Activated CD4-positive, alpha-beta memory T cell treated with anti-CD3 and anti-CD28 coated beads for 36 hours (primary cell): ENCODE data around the gene PTPRE. TPM values are rescaled to one million over a fixed set of nuclear protein-coding genes. Genes with fewer than 3 reads are reported as not detected.

Experiments
- CTCF ChIA-PET: fragments of 350-600 bp; sonication (Branson Sonifier 250); formaldehyde crosslinking; loops from one replicate; lab custom pipeline; 2021; ENCODE audit warnings: antibody characterized with exemption, inconsistent platforms; lab: Charles Lee
- POLR2A ChIA-PET: fragments of 350-600 bp; sonication (Branson Sonifier 250); formaldehyde crosslinking; loops from one replicate; lab custom pipeline; 2021; ENCODE audit warnings: antibody characterized with exemption; lab: Charles Lee
- DNase-seq: peaks from one replicate; pipeline ENCODE4 v3.0.0-alpha.2; 2020
- H3K27ac Mint-ChIP-seq: one replicate; pipeline ENCODE4 v1.8.0; 2021; ENCODE audit warnings: mixed read lengths
- H3K27me3 Mint-ChIP-seq: one replicate; pipeline ENCODE4 v1.8.0; 2021; ENCODE audit warnings: mixed read lengths
- H3K36me3 Mint-ChIP-seq: one replicate; pipeline ENCODE4 v1.8.0; 2021; ENCODE audit warnings: mixed read lengths
- H3K4me1 Mint-ChIP-seq: one replicate; pipeline ENCODE4 v1.8.0; 2021; ENCODE audit warnings: low read depth, mixed read lengths
- H3K4me3 Mint-ChIP-seq: one replicate; pipeline ENCODE4 v1.8.0; 2021; ENCODE audit warnings: mild to moderate bottlenecking, mixed read lengths
- H3K9me3 Mint-ChIP-seq: one replicate; pipeline ENCODE4 v1.8.0; 2021; ENCODE audit warnings: mixed read lengths
- intact Hi-C: fragments of 100-400 bp; cut with micrococcal nuclease; formaldehyde crosslinking; loops from one replicate; pipeline ENCODE4 v1.15.1; 2023
- total RNA-seq, 2 experiments: library from RNA; stranded (reverse); gene quantifications; one replicate each; pipeline ENCODE4 v1.2.3, GENCODE V29; 2021

PTPRE gene
- total RNA-seq, 2 experiments from 2014 or later = 29.4 to 34.0 TPM

GRCh38 chr10:127972751-127973357 lies 66.0 kb downstream of the PTPRE start:
- intact Hi-C loops = no loop called here
- H3K27ac Mint-ChIP-seq = no peak overlapping the region
- CTCF ChIA-PET = interaction anchor here (1.0 to 1.1 kb wide), 2 partner anchors 39 to 66 kb away, joined by 3 to 4 read pairs; partner anchors contain the start of gene PTPRE

GRCh38 chr10:127973791-127974311 lies 66.9 kb downstream of the PTPRE start:
- ChIA-PET POLR2A (no interaction called here), CTCF (interaction anchor here (1.0 to 2.5 kb wide), 4 partner anchors 38 to 67 kb away, joined by 3 to 7 read pairs (median 4); partner anchors contain the start of gene PTPRE)
- Mint-ChIP-seq H3K36me3 (no peaks in the 10 kb centered on the region), H3K27me3 (peaks cover 31% of the 10 kb centered on the region), H3K27ac (no peak overlapping the region), H3K4me1 (peaks cover 5% of the 10 kb centered on the region), H3K9me3 (no peaks in the 10 kb centered on the region), H3K4me3 (no peak overlapping the region)
- intact Hi-C loops = no loop called here
- no peak for DNase-seq

More at GRCh38 chr10:127972751-127973357, 66.0 kb downstream of the PTPRE start:
- Mint-ChIP-seq H3K9me3 (no peaks in the 10 kb centered on the region), H3K4me3 (no peak overlapping the region), H3K4me1 (peaks cover 5% of the 10 kb centered on the region), H3K36me3 (no peaks in the 10 kb centered on the region), H3K27me3 (peaks cover 31% of the 10 kb centered on the region)
- POLR2A ChIA-PET = no interaction called here
- DNase-seq = no peak

GRCh38 chr10:127974911-127975310 lies 68.0 kb downstream of the PTPRE start:
- Mint-ChIP-seq H3K36me3 (no peaks in the 10 kb centered on the region), H3K4me1 (peaks cover 5% of the 10 kb centered on the region), H3K27me3 (peaks cover 31% of the 10 kb centered on the region), H3K27ac (no peak overlapping the region), H3K4me3 (no peak overlapping the region), H3K9me3 (peaks cover 7% of the 10 kb centered on the region)
- ChIA-PET CTCF (interaction anchor here (1.0 to 2.5 kb wide), 3 partner anchors 37 to 94 kb away, joined by 3 to 7 read pairs (median 4); partner anchors contain the start of gene PTPRE), POLR2A (interaction anchor here (0.7 kb wide), 1 partner anchor 29 kb away, joined by 3 read pairs; no protein-coding TSS in a partner anchor)
- intact Hi-C loops = no loop called here
- no peak for DNase-seq

GRCh38 chr10:127976286-127976685 lies 69.4 kb downstream of the PTPRE start:
- DNase-seq = no peak
- intact Hi-C loops = no loop called here
- Mint-ChIP-seq H3K4me3 (no peak overlapping the region), H3K27me3 (peaks cover 28% of the 10 kb centered on the region), H3K9me3 (peaks cover 17% of the 10 kb centered on the region), H3K36me3 (no peaks in the 10 kb centered on the region), H3K27ac (no peak overlapping the region), H3K4me1 (peaks cover 5% of the 10 kb centered on the region)
- ChIA-PET CTCF (interaction anchor here (1.3 to 2.5 kb wide), 2 partner anchors 35 to 69 kb away, joined by 3 to 7 read pairs; partner anchors contain the start of gene PTPRE), POLR2A (no interaction called here)

- peaks cover 5% of the 10 kb centered on the region for H3K4me1 Mint-ChIP-seq
- H3K9me3 Mint-ChIP-seq = peaks cover 17% of the 10 kb centered on the region
- CTCF ChIA-PET = interaction anchor here (1.3 to 2.5 kb wide), 2 partner anchors 35 to 70 kb away, joined by 3 to 7 read pairs; partner anchors contain the start of gene PTPRE
- no peaks in the 10 kb centered on the region for H3K36me3 Mint-ChIP-seq
- peaks cover 28% of the 10 kb centered on the region for H3K27me3 Mint-ChIP-seq
- POLR2A ChIA-PET = no interaction called here
- no peak for DNase-seq
- intact Hi-C loops = no loop called here
- H3K27ac Mint-ChIP-seq = no peak overlapping the region
- H3K4me3 Mint-ChIP-seq = no peak overlapping the region
Measured at GRCh38 chr10:127976701-127977356, 69.9 kb downstream of the PTPRE start.

GRCh38 chr10:127977357-127978009 lies 70.6 kb downstream of the PTPRE start:
- Mint-ChIP-seq H3K4me1 (peaks cover 5% of the 10 kb centered on the region), H3K27ac (no peak overlapping the region), H3K9me3 (peaks cover 17% of the 10 kb centered on the region), H3K4me3 (no peak overlapping the region), H3K36me3 (no peaks in the 10 kb centered on the region), H3K27me3 (peaks cover 24% of the 10 kb centered on the region)
- intact Hi-C loops = no loop called here
- ChIA-PET POLR2A (no interaction called here), CTCF (interaction anchor here (1.3 kb wide), 1 partner anchor 34 kb away, joined by 3 read pairs; no protein-coding TSS in a partner anchor)
- peak; percentile 47 for DNase-seq

GRCh38 chr10:127978481-127978880 lies 71.6 kb downstream of the PTPRE start:
- H3K4me3 Mint-ChIP-seq = no peak overlapping the region

GRCh38 chr10:127979045-127979444 lies 72.1 kb downstream of the PTPRE start:
- ChIA-PET CTCF (no interaction called here), POLR2A (no interaction called here)
- intact Hi-C loops = no loop called here
- Mint-ChIP-seq H3K27me3 (peaks cover 22% of the 10 kb centered on the region), H3K4me3 (no peak overlapping the region), H3K9me3 (peaks cover 17% of the 10 kb centered on the region), H3K4me1 (peaks cover 10% of the 10 kb centered on the region), H3K27ac (no peak overlapping the region), H3K36me3 (no peaks in the 10 kb centered on the region)
- no peak for DNase-seq

More at GRCh38 chr10:127978481-127978880, 71.6 kb downstream of the PTPRE start:
- Mint-ChIP-seq H3K27me3 (peaks cover 21% of the 10 kb centered on the region), H3K36me3 (no peaks in the 10 kb centered on the region), H3K4me1 (peaks cover 7% of the 10 kb centered on the region), H3K9me3 (peaks cover 17% of the 10 kb centered on the region), H3K27ac (no peak overlapping the region)
- POLR2A ChIA-PET = no interaction called here
- CTCF ChIA-PET = no interaction called here
- DNase-seq = no peak
- intact Hi-C loops = no loop called here

GRCh38 chr10:127979566-127979965 lies 72.7 kb downstream of the PTPRE start:
- Mint-ChIP-seq H3K27me3 (peaks cover 17% of the 10 kb centered on the region), H3K27ac (no peak overlapping the region), H3K36me3 (no peaks in the 10 kb centered on the region), H3K4me1 (peaks cover 10% of the 10 kb centered on the region), H3K9me3 (peaks cover 17% of the 10 kb centered on the region), H3K4me3 (no peak overlapping the region)
- intact Hi-C loops = no loop called here
- POLR2A ChIA-PET = no interaction called here
- no peak for DNase-seq
- CTCF ChIA-PET = no interaction called here

- Mint-ChIP-seq H3K4me1 (peaks cover 15% of the 10 kb centered on the region), H3K9me3 (peaks cover 17% of the 10 kb centered on the region), H3K27ac (no peak overlapping the region), H3K27me3 (peaks cover 8% of the 10 kb centered on the region), H3K4me3 (no peak overlapping the region), H3K36me3 (no peaks in the 10 kb centered on the region)
- ChIA-PET CTCF (no interaction called here), POLR2A (no interaction called here)
- no peak for DNase-seq
- intact Hi-C loops = no loop called here
Measured at GRCh38 chr10:127980898-127981297, 74.0 kb downstream of the PTPRE start.

GRCh38 chr10:127982601-127983000 lies 75.7 kb downstream of the PTPRE start:
- POLR2A ChIA-PET = no interaction called here
- Mint-ChIP-seq H3K27ac (no peak overlapping the region), H3K4me1 (peaks cover 24% of the 10 kb centered on the region), H3K4me3 (no peak overlapping the region), H3K36me3 (no peaks in the 10 kb centered on the region), H3K9me3 (peaks cover 17% of the 10 kb centered on the region), H3K27me3 (peaks cover 4% of the 10 kb centered on the region)
- CTCF ChIA-PET = interaction anchor here (1.2 kb wide), 1 partner anchor 29 kb away, joined by 8 read pairs; no protein-coding TSS in a partner anchor
- no peak for DNase-seq
- intact Hi-C loops = no loop called here
